T-cell (primary cell): ENCODE measurements around the gene BDP1. TPM values are rescaled to one million over a fixed set of nuclear protein-coding genes. Genes with fewer than 3 reads are reported as not detected.
A peak's percentile ranks its signal among the peaks of the same experiment; 100 is the strongest.
"Not testable (repeated sequence)": the region's sequence is repeated elsewhere in the genome, so short reads cannot be mapped to it uniquely, and the experiment has no call there.

ENCODE experiments used
- ATAC-seq, 4 experiments: fragments of 200-7000 bp in 3 of 4; fragments of 150-1000 bp in 1 of 4; cut with Tn5 transposase; replicated peaks in 1 of 4; 1 replicate in 3 of 4; 2 replicates in 1 of 4; pipeline ENCODE4 v1.10.0; 2021; ENCODE audit warnings: moderate library complexity in 3 of 4, mild to moderate bottlenecking in 2 of 4, moderate number of reproducible peaks in 1 of 4
- CTCF ChIA-PET, 2 donors: fragments of 300-600 bp; sonication (Branson Sonifier 250); formaldehyde crosslinking; loops; one replicate each; lab custom pipeline; 2022; ENCODE audit warnings: antibody characterized with exemption in 2 of 2; lab: Charles Lee
- POLR2A ChIA-PET, 2 donors: fragments of 300-600 bp; sonication (Branson Sonifier 250); formaldehyde crosslinking; loops; one replicate each; lab custom pipeline; 2022; ENCODE audit warnings: antibody characterized with exemption in 2 of 2; lab: Charles Lee
- DNase-seq, 35 experiments: peaks; one replicate each; pipeline versions ENCODE4 v3.0.0 to v3.0.0-alpha.2; 2013 to 2023
- H3K27ac ChIP-seq: one replicate; pipeline ENCODE4 v1.5.1; 2013; ENCODE audit warnings: low read length
- H3K27me3 ChIP-seq, 2 experiments: replicated peaks in 1 of 2; 1 replicate in 1 of 2; 2 replicates in 1 of 2; pipeline versions ENCODE4 v1.6.1 to v1.7.0; 2013; ENCODE audit warnings: low read length in 1 of 2, mixed read lengths in 1 of 2; ENCODE audit not compliant: control insufficient read depth in 2 of 2, insufficient read depth in 2 of 2; ENCODE audit errors: extremely low read depth in 1 of 2
- H3K36me3 ChIP-seq, 2 donors: 1 replicate in 1 of 2; 2 replicates in 1 of 2; pipeline versions ENCODE4 v1.6.1 to v1.7.0; 2013; ENCODE audit warnings: low read length in 1 of 2; ENCODE audit not compliant: control insufficient read depth in 2 of 2, insufficient read depth in 1 of 2; ENCODE audit errors: extremely low read depth in 1 of 2
- H3K4me1 ChIP-seq, 2 experiments: 1 replicate in 1 of 2; 2 replicates in 1 of 2; pipeline versions ENCODE4 v1.6.1 to v1.7.0; 2013; ENCODE audit warnings: low read length in 2 of 2, mixed read lengths in 1 of 2; ENCODE audit not compliant: insufficient read depth in 2 of 2, control insufficient read depth in 1 of 2; ENCODE audit errors: extremely low read depth in 1 of 2
- H3K4me3 ChIP-seq, 2 donors: 1 replicate in 1 of 2; 2 replicates in 1 of 2; pipeline versions ENCODE4 v1.5.1 to v1.7.0; 2013; ENCODE audit warnings: mild to moderate bottlenecking in 2 of 2, low read length in 1 of 2, moderate library complexity in 1 of 2; ENCODE audit not compliant: control insufficient read depth in 1 of 2; ENCODE audit errors: extremely low read depth in 1 of 2
- H3K9me3 ChIP-seq: 2 replicates; pipeline ENCODE4 v1.7.0; 2013
- H3K27ac Mint-ChIP-seq, 2 donors: one replicate each; pipeline ENCODE4 v1.8.0; 2020 to 2021; ENCODE audit warnings: mild to moderate bottlenecking in 2 of 2, mixed read lengths in 2 of 2
- H3K27me3 Mint-ChIP-seq, 2 donors: one replicate each; pipeline ENCODE4 v1.8.0; 2021 to 2022; ENCODE audit warnings: mixed read lengths in 2 of 2
- H3K36me3 Mint-ChIP-seq: one replicate; pipeline ENCODE4 v1.8.0; 2021; ENCODE audit warnings: mixed read lengths
- H3K4me1 Mint-ChIP-seq, 3 donors: one replicate each; pipeline ENCODE4 v1.8.0; 2020 to 2022; ENCODE audit warnings: mixed read lengths in 3 of 3, mild to moderate bottlenecking in 1 of 3
- H3K4me3 Mint-ChIP-seq, 3 donors: one replicate each; pipeline ENCODE4 v1.8.0; 2020 to 2022; ENCODE audit warnings: mild to moderate bottlenecking in 3 of 3, mixed read lengths in 3 of 3, moderate library complexity in 3 of 3
- H3K9me3 Mint-ChIP-seq, 3 donors: one replicate each; pipeline ENCODE4 v1.8.0; 2020 to 2022; ENCODE audit warnings: mixed read lengths in 3 of 3
- WGBS: methylation state at CpG from one replicate; pipeline ENCODE4 v1.1.5; 2013; ENCODE audit warnings: missing lambda C conversion rate; ENCODE audit not compliant: insufficient coverage; 5-methylcytosine and 5-hydroxymethylcytosine counted together
- total RNA-seq, 35 experiments: library from RNA in 6 of 35; stranded (reverse) in 6 of 35; fragments of 120-200 nt in 1 of 35; gene quantifications; one replicate each; pipeline versions ENCODE4 v1.2.1 to v1.2.4 and lab custom pipeline; 2013 to 2026

BDP1 gene
- total RNA-seq, 5 donors from 2014 or later (not counting 1 experiment from before 2014, with no cell fraction given) = 34.0 to 43.9 (median 40.6) TPM

- not testable (repeated sequence) for H3K4me1 Mint-ChIP-seq
These were observed 122.4 kb downstream of the BDP1 start for GRCh38 chr5:71577839-71578238.

DNA sequence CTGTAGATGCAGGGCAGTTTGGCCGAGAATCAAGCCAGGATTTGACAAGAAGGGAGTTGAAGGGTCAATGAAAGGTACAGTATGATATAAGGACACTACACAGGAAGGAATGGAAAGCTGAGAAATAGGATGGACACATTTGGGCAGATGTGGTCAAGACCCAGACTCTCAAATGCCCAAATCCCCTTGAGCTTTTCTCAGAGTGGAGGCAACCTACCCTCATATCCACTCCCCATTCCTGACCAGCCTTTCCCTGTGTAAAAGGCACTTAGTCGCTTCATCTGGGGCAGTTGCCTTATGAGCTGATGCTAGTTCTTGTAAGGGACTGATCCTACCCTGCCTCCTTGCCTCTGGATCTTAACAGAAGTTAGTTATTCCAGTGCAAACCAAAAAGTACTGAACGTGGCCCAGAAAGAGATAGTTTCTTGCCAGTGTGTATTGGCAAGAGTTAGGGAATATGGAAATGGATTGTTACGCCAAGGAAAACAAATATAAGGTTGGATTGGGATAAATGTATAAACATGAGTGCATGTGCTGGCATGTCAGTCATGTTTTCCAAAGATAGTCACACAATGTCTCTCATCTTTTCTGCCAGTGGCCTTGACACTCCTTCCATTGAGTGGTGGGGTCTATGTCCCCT is 127.6 kb downstream of the BDP1 start:
- Histone ChIP-seq H3K4me3 (no peak overlapping the region), H3K27me3 (no peaks in the 10 kb centered on the region), H3K27ac (no peak overlapping the region), H3K36me3 (no peaks in the 10 kb centered on the region), H3K4me1 (peaks cover 5 to 15% of the 10 kb centered on the region in 2 experiments), H3K9me3 (no peaks in the 10 kb centered on the region)
- Mint-ChIP-seq H3K27me3 (no peaks in the 10 kb centered on the region), H3K9me3 (no peaks in the 10 kb centered on the region), H3K36me3 (peaks cover 3% of the 10 kb centered on the region), H3K4me1 (peaks cover 9 to 12% (median 12%) of the 10 kb centered on the region in 3 donors), H3K4me3 (no peak overlapping the region), H3K27ac (no peak overlapping the region)
- WGBS = 79% methylated on average over 2 of the region's 4 CpGs
- ATAC-seq (no peak), DNase-seq (no peak)
- ChIA-PET POLR2A (no interaction called here), CTCF (no interaction called here)

More at GRCh38 chr5:71577839-71578238, 122.4 kb downstream of the BDP1 start:
- H3K4me3 Mint-ChIP-seq, H3K9me3 Mint-ChIP-seq, H3K27me3 Mint-ChIP-seq, H3K36me3 ChIP-seq, ATAC-seq, H3K27ac ChIP-seq, H3K9me3 ChIP-seq, H3K4me1 ChIP-seq, DNase-seq, H3K27me3 ChIP-seq, POLR2A ChIA-PET, H3K27ac Mint-ChIP-seq, H3K4me3 ChIP-seq, CTCF ChIA-PET: not testable (repeated sequence)
- H3K36me3 Mint-ChIP-seq = peaks cover 31% of the 10 kb centered on the region
- WGBS = 100% methylated on average over 1 of the region's 6 CpGs

- Mint-ChIP-seq H3K27ac (peak overlapping the region; percentile 97 to 99), H3K27me3 (no peaks in the 10 kb centered on the region), H3K4me3 (peak overlapping the region; percentile 84 to 96 (median 90)), H3K36me3 (peaks cover 4% of the 10 kb centered on the region), H3K4me1 (peaks cover 36 to 42% (median 42%) of the 10 kb centered on the region in 3 donors), H3K9me3 (no peaks in the 10 kb centered on the region)
- ChIA-PET CTCF (interaction anchor here (0.5 to 2.7 kb wide), 4 partner anchors 9 to 106 kb away, joined by 3 to 32 read pairs (median 4); no protein-coding TSS in a partner anchor), POLR2A (interaction anchor here in 1 of 2 donors (0.7 to 1.4 kb wide), 2 partner anchors 11 to 27 kb away, joined by 3 to 4 read pairs; no protein-coding TSS in a partner anchor)
- H3K4me3 ChIP-seq = peak overlapping the region; percentile 88
- no peaks in the 10 kb centered on the region for H3K36me3 ChIP-seq
- H3K27me3 ChIP-seq = no peaks in the 10 kb centered on the region
- 81% methylated on average over 13 of the region's 22 CpGs for WGBS
- H3K9me3 ChIP-seq = no peaks in the 10 kb centered on the region
- peaks cover 10 to 32% of the 10 kb centered on the region in 2 experiments for H3K4me1 ChIP-seq
- peak overlapping the region; percentile 94 for H3K27ac ChIP-seq
- peak in 1 of 4 experiments; percentile 3 for ATAC-seq
- peak in 6 of 35 experiments; percentile 1 to 49 (median 8) for DNase-seq
These were observed 130.8 kb downstream of the BDP1 start for GRCh38 chr5:71586052-71586940.

DNA sequence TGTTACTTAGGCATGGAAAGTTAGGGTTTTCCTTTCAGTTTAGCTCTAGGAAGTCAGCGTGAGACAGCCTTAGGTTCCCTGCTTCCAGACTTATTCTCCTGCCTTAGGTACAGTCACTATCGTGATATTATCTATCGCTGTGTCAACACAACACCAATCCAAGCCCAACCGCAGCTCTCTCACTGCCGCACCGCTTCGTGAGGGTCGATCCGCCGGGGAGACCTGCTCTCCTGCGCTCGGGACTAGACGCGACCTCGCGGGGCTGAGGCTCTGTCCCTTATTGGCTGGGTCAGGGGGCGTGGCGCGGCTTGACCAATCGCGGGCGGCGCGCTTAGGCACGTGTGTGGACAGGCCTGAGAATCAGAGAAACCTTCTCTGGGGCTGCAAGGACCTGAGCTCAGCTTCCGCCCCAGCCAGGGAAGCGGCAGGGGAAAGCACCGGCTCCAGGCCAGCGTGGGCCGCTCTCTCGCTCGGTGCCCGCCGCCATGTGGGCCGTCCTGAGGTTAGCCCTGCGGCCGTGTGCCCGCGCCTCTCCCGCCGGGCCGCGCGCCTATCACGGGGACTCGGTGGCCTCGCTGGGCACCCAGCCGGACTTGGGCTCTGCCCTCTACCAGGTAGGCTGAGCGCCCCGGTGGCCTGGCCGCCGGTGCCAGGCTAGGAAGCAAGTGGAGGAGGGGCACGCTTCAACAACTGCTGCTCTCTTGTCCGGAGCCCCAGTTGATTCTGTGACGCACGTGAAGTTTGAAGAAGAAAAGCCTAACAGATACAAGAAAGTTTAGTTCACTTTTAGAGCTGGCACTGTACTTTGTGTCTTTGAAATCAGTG is 131.7 kb downstream of the BDP1 start, which contains the start of gene MCCC2:
Gene MCCC2, plus strand, starts transcription at position 400 of the 825 bp plus-strand sequence. Its CDS starts 86 bp downstream, at position 486.
- ChIA-PET CTCF (interaction anchor here (0.5 to 2.7 kb wide), 5 partner anchors 8 to 107 kb away, joined by 3 to 32 read pairs (median 4); no protein-coding TSS in a partner anchor), POLR2A (interaction anchor here in 1 of 2 donors (0.7 to 1.4 kb wide), 2 partner anchors 10 to 28 kb away, joined by 3 to 4 read pairs; no protein-coding TSS in a partner anchor)
- H3K4me3 ChIP-seq = peak within 1 kb of the TSS; percentile 88
- Mint-ChIP-seq H3K36me3 (peaks cover 4% of the 10 kb centered on the region), H3K27me3 (no peaks in the 10 kb centered on the region), H3K4me3 (peak within 1 kb of the TSS; percentile 84 to 96 (median 90)), H3K4me1 (peaks cover 36 to 42% (median 42%) of the 10 kb centered on the region in 3 donors), H3K27ac (peak within 1 kb of the TSS; percentile 97 to 99), H3K9me3 (no peaks in the 10 kb centered on the region)
- peaks cover 10 to 32% of the 10 kb centered on the region in 2 experiments for H3K4me1 ChIP-seq
- H3K9me3 ChIP-seq = no peaks in the 10 kb centered on the region
- ATAC-seq (peak; percentile 97 to 100 (median 99)), DNase-seq (peak; percentile 89 to 97 (median 96))
- H3K27ac ChIP-seq = peak within 1 kb of the TSS; percentile 94
- under 1% methylated on average over 56 of the region's 56 CpGs for WGBS
- H3K27me3 ChIP-seq = no peaks in the 10 kb centered on the region
- no peaks in the 10 kb centered on the region for H3K36me3 ChIP-seq

DNA sequence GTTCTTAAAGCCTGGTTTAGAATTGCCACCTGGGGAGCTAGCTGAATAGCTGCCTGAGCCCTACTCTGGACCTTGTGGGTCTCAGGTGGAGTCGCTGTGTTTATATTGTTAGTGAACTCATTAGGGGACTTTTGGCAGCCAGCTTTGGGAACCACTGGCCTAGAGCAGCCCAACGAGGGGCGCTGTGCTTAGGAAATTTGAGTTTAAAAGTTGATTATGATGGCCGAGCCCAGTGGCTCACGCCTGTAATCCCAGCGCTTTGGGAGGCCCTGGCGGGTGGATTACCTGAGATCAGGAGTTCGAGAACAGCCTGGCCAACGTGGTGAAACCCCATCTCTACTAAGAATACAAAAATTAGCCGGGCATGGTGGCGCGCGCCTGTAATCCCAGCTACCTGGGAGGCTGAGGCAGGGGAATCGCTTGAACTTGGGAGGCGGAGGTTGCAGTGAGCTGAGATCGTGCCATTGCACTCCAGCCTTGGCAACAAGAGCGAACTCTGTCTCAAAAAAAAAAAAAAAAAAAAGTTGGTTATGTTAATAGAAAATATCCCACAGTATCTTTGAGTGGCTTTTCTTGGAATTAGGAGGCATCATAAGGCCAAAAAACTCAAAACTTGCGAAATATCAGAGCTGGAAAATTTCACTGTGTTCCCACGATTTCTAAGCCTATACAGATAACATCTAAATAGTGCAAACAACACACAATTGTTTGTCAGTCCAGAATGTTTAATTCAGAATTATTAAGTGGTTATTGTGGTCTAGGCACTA is 132.5 kb downstream of the BDP1 start:
- H3K4me3 Mint-ChIP-seq = peak overlapping the region; percentile 84 to 96 (median 90)
- Histone ChIP-seq H3K4me1 (peaks cover 10 to 32% of the 10 kb centered on the region in 2 experiments), H3K27ac (peak overlapping the region; percentile 94), H3K27me3 (no peaks in the 10 kb centered on the region), H3K9me3 (no peaks in the 10 kb centered on the region), H3K4me3 (peak overlapping the region; percentile 88), H3K36me3 (no peaks in the 10 kb centered on the region)
- ATAC-seq (no peak), DNase-seq (peak in 1 of 35 experiments; percentile 2)
- peaks cover 36 to 45% (median 45%) of the 10 kb centered on the region in 3 donors for H3K4me1 Mint-ChIP-seq
- POLR2A ChIA-PET = interaction anchor here (0.5 to 1.4 kb wide), 2 partner anchors 9 to 70 kb away, joined by 4 to 5 read pairs; no protein-coding TSS in a partner anchor
- no peaks in the 10 kb centered on the region for H3K27me3 Mint-ChIP-seq
- 22% methylated on average over 4 of the region's 19 CpGs for WGBS
- CTCF ChIA-PET = interaction anchor here (0.5 to 2.7 kb wide), 6 partner anchors 8 to 197 kb away, joined by 3 to 32 read pairs (median 4); no protein-coding TSS in a partner anchor
- H3K27ac Mint-ChIP-seq = peak overlapping the region; percentile 97 to 99
- no peaks in the 10 kb centered on the region for H3K9me3 Mint-ChIP-seq
- H3K36me3 Mint-ChIP-seq = peaks cover 9% of the 10 kb centered on the region
